Measurements from ENCODE around the gene ERCC8. TPM values are rescaled to one million over a fixed set of nuclear protein-coding genes. Genes with fewer than 3 reads are reported as not detected.

ERCC8 gene
- total and polyA plus RNA-seq, 2 experiments from 2014 or later = 21.6 to 53.9 TPM

- Histone ChIP-seq H4K20me1 (replicated peaks; ENCODE audit: insufficient read depth) (no peaks in the 10 kb centered on the region), H3K4me1 (ENCODE audit: insufficient read depth) (peaks cover 10% of the 10 kb centered on the region; the same call in 1 of the 2 replicates), H3K4me2 (no peak overlapping the region), H3F3A (replicated peaks; ENCODE audit: low read depth) (no peaks in the 10 kb centered on the region), H2AFZ (peak overlapping the region; percentile 74), H3K27me3 (ENCODE audit: insufficient read depth) (no peaks in the 10 kb centered on the region), H3K36me3 (ENCODE audit: insufficient read depth) (no peaks in the 10 kb centered on the region), H3K9me2 (ENCODE audit: insufficient read depth) (peaks cover 10% of the 10 kb centered on the region), H3K4me3 (no peak overlapping the region), H3K27ac (ENCODE audit: low read depth) (no peak overlapping the region; the same call in 1 of the 2 replicates), H3K79me2 (replicated peaks; ENCODE audit: insufficient read depth) (no peaks in the 10 kb centered on the region)
- no peak for TF ChIP-seq EZH2 (IDR thresholded peaks at IDR 0.05; ENCODE audit: low read depth, unreplicated experiment)
- TF ChIP-seq CTCF (conservative IDR thresholded peaks at IDR 0.05; ENCODE audit: low read depth in 2 of 2) = no peak
- TF ChIP-seq POLR2AphosphoS5 (IDR thresholded peaks at IDR 0.05; ENCODE audit: low read depth) = no peak
- no peak for TF ChIP-seq NANOG (IDR thresholded peaks at IDR 0.05; ENCODE audit: borderline replicate concordance)
- TF ChIP-seq REST (IDR thresholded peaks at IDR 0.05; ENCODE audit: unreplicated experiment) = no peak
- no peak for TF ChIP-seq STAT1 (IDR thresholded peaks at IDR 0.05; ENCODE audit: unreplicated experiment)
- no peak for TF ChIP-seq CREB1 (CRISPR knock-in tag; IDR thresholded peaks at IDR 0.05; ENCODE audit: low read depth)
- TF ChIP-seq ZNF331 (CRISPR knock-in tag; IDR thresholded peaks at IDR 0.05; ENCODE audit: low read depth) = no peak
- no peak for TF ChIP-seq ZNF114 (CRISPR knock-in tag; IDR thresholded peaks at IDR 0.05)
- no peak for TF ChIP-seq JUNB (IDR thresholded peaks at IDR 0.05; ENCODE audit: unreplicated experiment)
- TF ChIP-seq, protein P1, sequence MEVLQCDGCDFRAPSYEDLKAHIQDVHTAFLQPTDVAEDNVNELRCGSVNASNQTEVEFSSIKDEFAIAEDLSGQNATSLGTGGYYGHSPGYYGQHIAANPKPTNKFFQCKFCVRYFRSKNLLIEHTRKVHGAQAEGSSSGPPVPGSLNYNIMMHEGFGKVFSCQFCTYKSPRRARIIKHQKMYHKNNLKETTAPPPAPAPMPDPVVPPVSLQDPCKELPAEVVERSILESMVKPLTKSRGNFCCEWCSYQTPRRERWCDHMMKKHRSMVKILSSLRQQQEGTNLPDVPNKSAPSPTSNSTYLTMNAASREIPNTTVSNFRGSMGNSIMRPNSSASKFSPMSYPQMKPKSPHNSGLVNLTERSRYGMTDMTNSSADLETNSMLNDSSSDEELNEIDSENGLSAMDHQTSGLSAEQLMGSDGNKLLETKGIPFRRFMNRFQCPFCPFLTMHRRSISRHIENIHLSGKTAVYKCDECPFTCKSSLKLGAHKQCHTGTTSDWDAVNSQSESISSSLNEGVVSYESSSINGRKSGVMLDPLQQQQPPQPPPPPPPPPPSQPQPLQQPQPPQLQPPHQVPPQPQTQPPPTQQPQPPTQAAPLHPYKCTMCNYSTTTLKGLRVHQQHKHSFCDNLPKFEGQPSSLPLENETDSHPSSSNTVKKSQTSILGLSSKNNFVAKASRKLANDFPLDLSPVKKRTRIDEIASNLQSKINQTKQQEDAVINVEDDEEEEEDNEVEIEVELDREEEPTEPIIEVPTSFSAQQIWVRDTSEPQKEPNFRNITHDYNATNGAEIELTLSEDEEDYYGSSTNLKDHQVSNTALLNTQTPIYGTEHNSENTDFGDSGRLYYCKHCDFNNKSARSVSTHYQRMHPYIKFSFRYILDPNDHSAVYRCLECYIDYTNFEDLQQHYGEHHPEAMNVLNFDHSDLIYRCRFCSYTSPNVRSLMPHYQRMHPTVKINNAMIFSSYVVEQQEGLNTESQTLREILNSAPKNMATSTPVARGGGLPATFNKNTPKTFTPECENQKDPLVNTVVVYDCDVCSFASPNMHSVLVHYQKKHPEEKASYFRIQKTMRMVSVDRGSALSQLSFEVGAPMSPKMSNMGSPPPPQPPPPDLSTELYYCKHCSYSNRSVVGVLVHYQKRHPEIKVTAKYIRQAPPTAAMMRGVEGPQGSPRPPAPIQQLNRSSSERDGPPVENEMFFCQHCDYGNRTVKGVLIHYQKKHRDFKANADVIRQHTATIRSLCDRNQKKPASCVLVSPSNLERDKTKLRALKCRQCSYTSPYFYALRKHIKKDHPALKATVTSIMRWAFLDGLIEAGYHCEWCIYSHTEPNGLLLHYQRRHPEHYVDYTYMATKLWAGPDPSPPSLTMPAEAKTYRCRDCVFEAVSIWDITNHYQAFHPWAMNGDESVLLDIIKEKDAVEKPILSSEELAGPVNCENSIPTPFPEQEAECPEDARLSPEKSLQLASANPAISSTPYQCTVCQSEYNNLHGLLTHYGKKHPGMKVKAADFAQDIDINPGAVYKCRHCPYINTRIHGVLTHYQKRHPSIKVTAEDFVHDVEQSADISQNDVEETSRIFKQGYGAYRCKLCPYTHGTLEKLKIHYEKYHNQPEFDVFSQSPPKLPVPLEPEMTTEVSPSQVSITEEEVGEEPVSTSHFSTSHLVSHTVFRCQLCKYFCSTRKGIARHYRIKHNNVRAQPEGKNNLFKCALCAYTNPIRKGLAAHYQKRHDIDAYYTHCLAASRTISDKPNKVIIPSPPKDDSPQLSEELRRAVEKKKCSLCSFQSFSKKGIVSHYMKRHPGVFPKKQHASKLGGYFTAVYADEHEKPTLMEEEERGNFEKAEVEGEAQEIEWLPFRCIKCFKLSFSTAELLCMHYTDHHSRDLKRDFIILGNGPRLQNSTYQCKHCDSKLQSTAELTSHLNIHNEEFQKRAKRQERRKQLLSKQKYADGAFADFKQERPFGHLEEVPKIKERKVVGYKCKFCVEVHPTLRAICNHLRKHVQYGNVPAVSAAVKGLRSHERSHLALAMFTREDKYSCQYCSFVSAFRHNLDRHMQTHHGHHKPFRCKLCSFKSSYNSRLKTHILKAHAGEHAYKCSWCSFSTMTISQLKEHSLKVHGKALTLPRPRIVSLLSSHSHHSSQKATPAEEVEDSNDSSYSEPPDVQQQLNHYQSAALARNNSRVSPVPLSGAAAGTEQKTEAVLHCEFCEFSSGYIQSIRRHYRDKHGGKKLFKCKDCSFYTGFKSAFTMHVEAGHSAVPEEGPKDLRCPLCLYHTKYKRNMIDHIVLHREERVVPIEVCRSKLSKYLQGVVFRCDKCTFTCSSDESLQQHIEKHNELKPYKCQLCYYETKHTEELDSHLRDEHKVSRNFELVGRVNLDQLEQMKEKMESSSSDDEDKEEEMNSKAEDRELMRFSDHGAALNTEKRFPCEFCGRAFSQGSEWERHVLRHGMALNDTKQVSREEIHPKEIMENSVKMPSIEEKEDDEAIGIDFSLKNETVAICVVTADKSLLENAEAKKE (CRISPR knock-in tag; IDR thresholded peaks at IDR 0.05) = no peak
- Mint-ChIP-seq H3K36me3 (ENCODE audit: low read depth) (no peaks in the 10 kb centered on the region), H3K4me3 (no peak overlapping the region), H3K27me3 (ENCODE audit: insufficient read depth, low read depth, poor library complexity) (no peaks in the 10 kb centered on the region), H3K27ac (no peak overlapping the region), H3K4me1 (no peaks in the 10 kb centered on the region), H3K9me3 (no peaks in the 10 kb centered on the region)
- ATAC-seq = peak; percentile 68
- peak; percentile 21 for DNase-seq (ENCODE audit: low spot score)
Measured at GRCh38 chr5:60852317-60852716, 92.6 kb downstream of the ERCC8 start.

Measured in GM23338 (cell line).